ENCODE data around the gene NUP35. TPM values are rescaled to one million over a fixed set of nuclear protein-coding genes. Genes with fewer than 3 reads are reported as not detected.

The NUP35 gene
- polyA plus RNA-seq, 1 donor from 2014 or later, result 40.7 TPM

DNA sequence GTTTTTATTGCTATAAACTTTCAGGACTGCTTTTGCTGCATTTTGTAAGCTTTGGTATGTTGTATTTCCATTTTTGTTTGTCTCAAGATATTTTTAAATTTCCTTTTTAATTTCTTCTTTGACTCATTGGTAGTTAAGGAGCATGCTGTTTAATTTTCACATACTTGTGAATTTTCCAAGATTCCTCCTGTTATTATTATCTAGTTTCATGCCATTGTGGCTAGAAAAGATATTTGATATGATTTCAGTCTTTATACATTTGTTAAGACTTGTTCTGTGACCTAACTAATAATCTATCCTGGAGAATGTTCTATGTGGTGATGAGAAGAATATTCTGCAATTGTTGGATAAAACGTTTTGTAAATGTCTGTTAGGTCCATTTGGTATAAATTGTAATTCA lies 62.1 kb downstream of the NUP35 start:
- no peaks in the 10 kb centered on the region for H4K20me1 ChIP-seq (ENCODE audit: insufficient read depth)

DNA sequence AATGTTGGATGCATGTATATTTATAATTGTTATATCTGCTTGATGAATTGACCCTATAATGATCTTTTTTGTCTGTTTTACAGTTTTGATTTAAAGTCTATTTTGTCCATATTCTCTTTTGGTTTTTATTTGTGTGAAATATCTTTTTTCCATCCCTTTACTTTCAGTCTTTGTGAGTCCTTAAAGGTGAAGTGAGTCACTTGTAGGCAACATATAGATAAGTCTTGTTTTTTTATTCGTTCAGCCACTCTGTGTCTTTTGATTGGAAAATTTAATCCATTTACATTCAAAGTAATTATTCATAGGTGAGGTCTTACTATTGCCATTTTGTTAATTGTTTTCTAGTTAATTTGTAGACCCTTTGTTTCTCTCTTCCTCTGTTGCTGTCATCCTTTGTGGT lies 62.5 kb downstream of the NUP35 start:
- Histone ChIP-seq H3K27me3 (ENCODE audit: insufficient read depth, low read depth, low read length) (no peaks in the 10 kb centered on the region), H3K9me2 (ENCODE audit: insufficient read depth, low read length) (no peaks in the 10 kb centered on the region), H3K79me2 (replicated peaks; ENCODE audit: insufficient read depth, low read length) (no peaks in the 10 kb centered on the region), H3K27ac (ENCODE audit: low read length) (no peak overlapping the region), H3K4me3 (ENCODE audit: low read length) (no peak overlapping the region), H3K9me3 (ENCODE audit: low read length) (no peaks in the 10 kb centered on the region), H3K9ac (ENCODE audit: low read length) (no peak overlapping the region), H3K4me2 (ENCODE audit: low read length) (no peak overlapping the region), H4K20me1 (ENCODE audit: insufficient read depth) (no peaks in the 10 kb centered on the region), H3K36me3 (ENCODE audit: insufficient read depth, low read length) (peaks cover 6% of the 10 kb centered on the region), H2AFZ (ENCODE audit: low read depth, low read length) (no peak overlapping the region), H3F3A (ENCODE audit: insufficient read depth, low read length, poor library complexity, severe bottlenecking) (no peaks in the 10 kb centered on the region)
- TF ChIP-seq EZH2 (IDR thresholded peaks at IDR 0.05; ENCODE audit: borderline replicate concordance, insufficient read depth, low read length, poor library complexity, severe bottlenecking) (no peak), TAF1 (IDR thresholded peaks at IDR 0.05; ENCODE audit: low read depth) (no peak), SMC3 (conservative IDR thresholded peaks at IDR 0.05; ENCODE audit: poor library complexity) (no peak), MXI1 (conservative IDR thresholded peaks at IDR 0.05; ENCODE audit: poor library complexity, severe bottlenecking) (no peak), EP300 (conservative IDR thresholded peaks at IDR 0.05; ENCODE audit: poor library complexity, severe bottlenecking) (no peak), RAD21 (conservative IDR thresholded peaks at IDR 0.05) (no peak), POLR2AphosphoS5 (IDR thresholded peaks at IDR 0.05) (no peak)
- TF ChIP-seq, protein P1, sequence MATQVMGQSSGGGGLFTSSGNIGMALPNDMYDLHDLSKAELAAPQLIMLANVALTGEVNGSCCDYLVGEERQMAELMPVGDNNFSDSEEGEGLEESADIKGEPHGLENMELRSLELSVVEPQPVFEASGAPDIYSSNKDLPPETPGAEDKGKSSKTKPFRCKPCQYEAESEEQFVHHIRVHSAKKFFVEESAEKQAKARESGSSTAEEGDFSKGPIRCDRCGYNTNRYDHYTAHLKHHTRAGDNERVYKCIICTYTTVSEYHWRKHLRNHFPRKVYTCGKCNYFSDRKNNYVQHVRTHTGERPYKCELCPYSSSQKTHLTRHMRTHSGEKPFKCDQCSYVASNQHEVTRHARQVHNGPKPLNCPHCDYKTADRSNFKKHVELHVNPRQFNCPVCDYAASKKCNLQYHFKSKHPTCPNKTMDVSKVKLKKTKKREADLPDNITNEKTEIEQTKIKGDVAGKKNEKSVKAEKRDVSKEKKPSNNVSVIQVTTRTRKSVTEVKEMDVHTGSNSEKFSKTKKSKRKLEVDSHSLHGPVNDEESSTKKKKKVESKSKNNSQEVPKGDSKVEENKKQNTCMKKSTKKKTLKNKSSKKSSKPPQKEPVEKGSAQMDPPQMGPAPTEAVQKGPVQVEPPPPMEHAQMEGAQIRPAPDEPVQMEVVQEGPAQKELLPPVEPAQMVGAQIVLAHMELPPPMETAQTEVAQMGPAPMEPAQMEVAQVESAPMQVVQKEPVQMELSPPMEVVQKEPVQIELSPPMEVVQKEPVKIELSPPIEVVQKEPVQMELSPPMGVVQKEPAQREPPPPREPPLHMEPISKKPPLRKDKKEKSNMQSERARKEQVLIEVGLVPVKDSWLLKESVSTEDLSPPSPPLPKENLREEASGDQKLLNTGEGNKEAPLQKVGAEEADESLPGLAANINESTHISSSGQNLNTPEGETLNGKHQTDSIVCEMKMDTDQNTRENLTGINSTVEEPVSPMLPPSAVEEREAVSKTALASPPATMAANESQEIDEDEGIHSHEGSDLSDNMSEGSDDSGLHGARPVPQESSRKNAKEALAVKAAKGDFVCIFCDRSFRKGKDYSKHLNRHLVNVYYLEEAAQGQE (IDR thresholded peaks at IDR 0.05; ENCODE audit: borderline replicate concordance), result no peak
- TF ChIP-seq, protein P2, sequence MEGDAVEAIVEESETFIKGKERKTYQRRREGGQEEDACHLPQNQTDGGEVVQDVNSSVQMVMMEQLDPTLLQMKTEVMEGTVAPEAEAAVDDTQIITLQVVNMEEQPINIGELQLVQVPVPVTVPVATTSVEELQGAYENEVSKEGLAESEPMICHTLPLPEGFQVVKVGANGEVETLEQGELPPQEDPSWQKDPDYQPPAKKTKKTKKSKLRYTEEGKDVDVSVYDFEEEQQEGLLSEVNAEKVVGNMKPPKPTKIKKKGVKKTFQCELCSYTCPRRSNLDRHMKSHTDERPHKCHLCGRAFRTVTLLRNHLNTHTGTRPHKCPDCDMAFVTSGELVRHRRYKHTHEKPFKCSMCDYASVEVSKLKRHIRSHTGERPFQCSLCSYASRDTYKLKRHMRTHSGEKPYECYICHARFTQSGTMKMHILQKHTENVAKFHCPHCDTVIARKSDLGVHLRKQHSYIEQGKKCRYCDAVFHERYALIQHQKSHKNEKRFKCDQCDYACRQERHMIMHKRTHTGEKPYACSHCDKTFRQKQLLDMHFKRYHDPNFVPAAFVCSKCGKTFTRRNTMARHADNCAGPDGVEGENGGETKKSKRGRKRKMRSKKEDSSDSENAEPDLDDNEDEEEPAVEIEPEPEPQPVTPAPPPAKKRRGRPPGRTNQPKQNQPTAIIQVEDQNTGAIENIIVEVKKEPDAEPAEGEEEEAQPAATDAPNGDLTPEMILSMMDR (IDR thresholded peaks at IDR 0.05; ENCODE audit: poor library complexity, severe bottlenecking), result no peak

More for the DNA sequence above, 62.1 kb downstream of the NUP35 start:
- no peaks in the 10 kb centered on the region for H3F3A ChIP-seq (ENCODE audit: insufficient read depth, low read length, poor library complexity, severe bottlenecking)
- no peak overlapping the region for H3K9ac ChIP-seq (ENCODE audit: low read length)
- TF ChIP-seq, protein P2 (IDR thresholded peaks at IDR 0.05; ENCODE audit: poor library complexity, severe bottlenecking), result no peak
- TF ChIP-seq EZH2 (IDR thresholded peaks at IDR 0.05; ENCODE audit: borderline replicate concordance, insufficient read depth, low read length, poor library complexity, severe bottlenecking) (no peak), RAD21 (conservative IDR thresholded peaks at IDR 0.05) (no peak), POLR2AphosphoS5 (IDR thresholded peaks at IDR 0.05) (no peak)
- TF ChIP-seq, protein P1 (IDR thresholded peaks at IDR 0.05; ENCODE audit: borderline replicate concordance), result no peak
- no peak overlapping the region for H2AFZ ChIP-seq (ENCODE audit: low read depth, low read length)
- no peaks in the 10 kb centered on the region for H3K79me2 ChIP-seq (replicated peaks; ENCODE audit: insufficient read depth, low read length)
- no peak overlapping the region for H3K4me2 ChIP-seq (ENCODE audit: low read length)
- H3K4me3 ChIP-seq (ENCODE audit: low read length), result no peak overlapping the region
- no peaks in the 10 kb centered on the region for H3K9me3 ChIP-seq (ENCODE audit: low read length)
- H3K36me3 ChIP-seq (ENCODE audit: insufficient read depth, low read length), result peaks cover 6% of the 10 kb centered on the region
- no peak overlapping the region for H3K27ac ChIP-seq (ENCODE audit: low read length)
- H3K9me2 ChIP-seq (ENCODE audit: insufficient read depth, low read length), result no peaks in the 10 kb centered on the region
- H3K27me3 ChIP-seq (ENCODE audit: insufficient read depth, low read depth, low read length), result no peaks in the 10 kb centered on the region
